HepG2 (cell line): ENCODE results near the gene NTM. TPM values are rescaled to one million over a fixed set of nuclear protein-coding genes. Genes with fewer than 3 reads are reported as not detected.

Experiments
- ATAC-seq: fragments of 200-7000 bp; cut with Tn5 transposase; 3 replicates; pipeline ENCODE4 v1.9.1; 2020; ENCODE audit warnings: mild to moderate bottlenecking, moderate library complexity
- BruUV-seq: library from RNA; stranded (reverse); fragments of 400-500 nt; replicated peaks from 2 replicates; lab custom pipeline; 2021; lab: Mats Ljungman, UMichigan
- CTCF ChIA-PET: fragments of 300-600 bp; formaldehyde crosslinking; extraction: SDS; loops from one replicate; lab custom pipeline; 2021; ENCODE audit warnings: low total read pairs, inconsistent platforms, low intra/inter-chr PET ratio; lab: Yijun Ruan, JAX
- POLR2A ChIA-PET: fragments of 350-600 bp; sonication (Branson Sonifier 250); formaldehyde crosslinking; loops from one replicate; lab custom pipeline; 2020; ENCODE audit warnings: antibody characterized with exemption, inconsistent platforms; lab: Yijun Ruan, JAX
- DNase-seq: peaks from one replicate; pipeline ENCODE4 v3.0.0-alpha.2; 2015; ENCODE audit warnings: low spot score
- FAIRE-seq: peaks from 3 replicates; lab custom pipeline; 2011; peaks lifted over from hg19 to GRCh38; lab: Jason Lieb, UNC
- H2AFZ ChIP-seq: one replicate; pipeline ENCODE4 v1.6.1; 2011; ENCODE audit warnings: low read length, inconsistent platforms
- H3K27ac ChIP-seq: fragments of 300-600 bp; 3 replicates; pipeline ENCODE4 v1.8.0; 2011; ENCODE audit warnings: mixed run types, mild to moderate bottlenecking, mixed read lengths, low read length, inconsistent platforms; ENCODE audit not compliant: insufficient read depth; ENCODE audit errors: extremely low read length
- H3K27me3 ChIP-seq, 2 experiments: fragments of 200-600 bp in 1 of 2; 2 replicates in 1 of 2; 3 replicates in 1 of 2; pipeline versions ENCODE4 v1.6.0 to v1.8.0; 2011; ENCODE audit warnings: low read length in 2 of 2, mild to moderate bottlenecking in 2 of 2, moderate library complexity in 2 of 2, inconsistent platforms in 1 of 2; ENCODE audit not compliant: insufficient read depth in 2 of 2, control insufficient read depth in 1 of 2
- H3K36me3 ChIP-seq, 2 experiments: fragments of 200-600 bp in 1 of 2; replicated peaks in 1 of 2; 2 replicates in 1 of 2; 3 replicates in 1 of 2; pipeline versions ENCODE4 v1.5.1 to v1.8.0; 2011; ENCODE audit warnings: low read length in 2 of 2, inconsistent platforms in 1 of 2; ENCODE audit not compliant: insufficient read depth in 2 of 2, control insufficient read depth in 1 of 2
- H3K4me1 ChIP-seq: 2 replicates; pipeline ENCODE4 v1.5.1; 2012; ENCODE audit warnings: low read length, inconsistent platforms; ENCODE audit not compliant: insufficient read depth
- H3K4me2 ChIP-seq: 2 replicates; pipeline ENCODE4 v1.6.0; 2011; ENCODE audit warnings: low read depth, low read length, inconsistent platforms
- H3K4me3 ChIP-seq, 3 experiments: fragments of 200-600 bp in 1 of 3; sonication (generic), shearing (Covaris generic) in 1 of 3; replicated peaks in 1 of 3; 2 replicates each; pipeline ENCODE4 v1.5.1; 2011 to 2016; ENCODE audit warnings: low read length in 3 of 3, inconsistent platforms in 2 of 3, low read depth in 2 of 3, mild to moderate bottlenecking in 2 of 3, control low read depth in 1 of 3, mixed read lengths in 1 of 3; ENCODE audit not compliant: insufficient read depth in 1 of 3
- H3K79me2 ChIP-seq: one replicate; pipeline ENCODE4 v1.6.1; 2011; ENCODE audit warnings: low read length, inconsistent platforms; ENCODE audit not compliant: insufficient read depth
- H3K9ac ChIP-seq: 2 replicates; pipeline ENCODE4 v1.6.0; 2011; ENCODE audit warnings: mild to moderate bottlenecking, low read depth, low read length, inconsistent platforms; ENCODE audit not compliant: insufficient read depth
- H3K9me3 ChIP-seq: 2 replicates; pipeline ENCODE4 v1.5.1; 2012; ENCODE audit warnings: mild to moderate bottlenecking, low read length
- H4K20me1 ChIP-seq: 2 replicates; pipeline ENCODE4 v1.6.0; 2011; ENCODE audit warnings: inconsistent platforms, mild to moderate bottlenecking, low read length, moderate library complexity; ENCODE audit not compliant: insufficient read depth
- CAMTA2 ChIP-seq: sonication (generic); formaldehyde crosslinking; IDR thresholded peaks from 2 replicates; pipeline ENCODE4 v1.4.0; 2020; ENCODE audit warnings: mild to moderate bottlenecking, missing genetic modification reagents, borderline replicate concordance
- NFATC3 ChIP-seq: sonication (generic); formaldehyde crosslinking; IDR thresholded peaks from 2 replicates; pipeline ENCODE4 v1.5.1; 2020; ENCODE audit warnings: mild to moderate bottlenecking, missing genetic modification reagents
- STAT5B ChIP-seq: sonication (generic); formaldehyde crosslinking; IDR thresholded peaks from 2 replicates; pipeline ENCODE4 v1.4.0; 2020; ENCODE audit warnings: missing genetic modification reagents
- TAF15 ChIP-seq: fragments of 200-400 bp; formaldehyde crosslinking; IDR thresholded peaks from one replicate; pipeline ENCODE4 v1.6.1; 2018; ENCODE audit warnings: mild to moderate bottlenecking, low read depth, low read length; ENCODE audit not compliant: poor library complexity, severe bottlenecking
- ZNF549 ChIP-seq: sonication (generic); formaldehyde crosslinking; IDR thresholded peaks from 2 replicates; pipeline ENCODE4 v1.5.0; 2020; ENCODE audit warnings: missing genetic modification reagents
- WGBS: methylation state at CpG from one replicate; pipeline ENCODE4 v1.1.6; 2017; ENCODE audit warnings: low lambda C conversion rate; 5-methylcytosine and 5-hydroxymethylcytosine counted together
- in situ Hi-C: cut with HindIII; loops from 2 replicates; pipeline ENCODE4 v1.10.0; 2017; ENCODE audit warnings: low pct_unique_long_range_greater_than_20kb; ENCODE audit not compliant: extremely low pct_ligation_motif_present
- intact Hi-C: fragments of 100-400 bp; cut with micrococcal nuclease; formaldehyde crosslinking; loops from one replicate; pipeline ENCODE4 v1.10.0; 2022; ENCODE audit not compliant: unreplicated experiment
- polyA plus RNA-seq, 8 experiments: library from polyadenylated mRNA; depleted of rRNA in 3 of 8; stranded (reverse) in 7 of 8; unstranded in 1 of 8; fragments of >200 nt; fragmentation: Illumina TruSeq in 4 of 8; extraction: Trizol in 4 of 8; gene quantifications; 2 replicates each; pipeline versions ENCODE4 v1.2.1 to v1.2.3, GENCODE V29; 2011 to 2016; ENCODE audit warnings: low read depth in 4 of 8, missing spikeins in 1 of 8, mixed read lengths in 1 of 8; ENCODE audit not compliant: insufficient read depth in 1 of 8
- total RNA-seq, 5 experiments: library from RNA; depleted of rRNA; stranded (reverse); fragments of >200 nt; fragmentation: Illumina TruSeq; extraction: Trizol; gene quantifications; 2 replicates each; pipeline ENCODE4 v1.2.3, GENCODE V29; 2016; ENCODE audit warnings: low read depth in 1 of 5
- TF ChIP-seq, protein P1 (sequence below), 2 experiments: sonication (generic) in 1 of 2; formaldehyde crosslinking in 1 of 2; IDR thresholded peaks; 2 replicates each; pipeline versions ENCODE4 v1.6.1 to v1.9.0; 2014 to 2022; ENCODE audit warnings: antibody characterized with exemption in 1 of 2, borderline replicate concordance in 1 of 2, inconsistent platforms in 1 of 2, low read depth in 1 of 2, missing genetic modification reagents in 1 of 2
- TF ChIP-seq, protein P2 (sequence below): sonication (generic); formaldehyde crosslinking; IDR thresholded peaks from 2 replicates; pipeline ENCODE4 v1.5.1; 2020; ENCODE audit warnings: mild to moderate bottlenecking, missing genetic modification reagents, moderate library complexity
- TF ChIP-seq, protein P3 (sequence below), 2 experiments: sonication (generic) in 1 of 2; formaldehyde crosslinking in 1 of 2; IDR thresholded peaks; 2 replicates each; pipeline versions ENCODE4 v1.4.0 to v1.6.1; 2016 to 2020; ENCODE audit warnings: borderline replicate concordance in 1 of 2, low read depth in 1 of 2, mild to moderate bottlenecking in 1 of 2, missing genetic modification reagents in 1 of 2

Gene NTM
- total and polyA plus RNA-seq, 2 of the 13 experiments (the other 11 are each of a cell fraction or from before 2014, with no cell fraction given), result not detected

DNA sequence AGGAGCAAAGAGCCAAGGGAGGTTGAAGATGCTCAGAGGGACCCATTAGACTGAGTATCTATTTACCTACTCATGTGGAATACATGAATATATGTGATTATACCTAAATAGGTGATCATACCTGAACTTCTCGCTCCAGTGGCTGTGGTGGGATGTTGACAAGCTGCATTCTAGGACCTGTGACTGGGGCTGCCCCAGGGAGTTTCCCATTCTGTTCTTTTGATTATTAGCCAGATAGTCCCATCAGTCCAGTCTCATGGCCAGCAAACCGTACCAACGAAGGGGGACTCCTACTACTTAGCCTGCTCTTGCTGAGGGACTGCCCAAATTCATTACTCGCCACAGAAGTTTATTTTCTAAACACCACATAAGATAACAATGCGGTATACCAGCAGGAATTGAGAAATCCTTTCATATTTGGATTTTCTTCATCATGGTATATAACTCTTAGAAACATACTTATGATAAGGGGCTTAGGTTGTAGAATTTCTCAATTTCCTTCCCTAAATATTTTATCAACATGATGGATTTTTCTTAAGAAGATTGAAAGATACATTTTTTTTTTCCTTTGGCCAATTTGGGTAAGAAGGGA, 273.9 kb downstream of the NTM start (continued):
- TF ChIP-seq, protein P1, sequence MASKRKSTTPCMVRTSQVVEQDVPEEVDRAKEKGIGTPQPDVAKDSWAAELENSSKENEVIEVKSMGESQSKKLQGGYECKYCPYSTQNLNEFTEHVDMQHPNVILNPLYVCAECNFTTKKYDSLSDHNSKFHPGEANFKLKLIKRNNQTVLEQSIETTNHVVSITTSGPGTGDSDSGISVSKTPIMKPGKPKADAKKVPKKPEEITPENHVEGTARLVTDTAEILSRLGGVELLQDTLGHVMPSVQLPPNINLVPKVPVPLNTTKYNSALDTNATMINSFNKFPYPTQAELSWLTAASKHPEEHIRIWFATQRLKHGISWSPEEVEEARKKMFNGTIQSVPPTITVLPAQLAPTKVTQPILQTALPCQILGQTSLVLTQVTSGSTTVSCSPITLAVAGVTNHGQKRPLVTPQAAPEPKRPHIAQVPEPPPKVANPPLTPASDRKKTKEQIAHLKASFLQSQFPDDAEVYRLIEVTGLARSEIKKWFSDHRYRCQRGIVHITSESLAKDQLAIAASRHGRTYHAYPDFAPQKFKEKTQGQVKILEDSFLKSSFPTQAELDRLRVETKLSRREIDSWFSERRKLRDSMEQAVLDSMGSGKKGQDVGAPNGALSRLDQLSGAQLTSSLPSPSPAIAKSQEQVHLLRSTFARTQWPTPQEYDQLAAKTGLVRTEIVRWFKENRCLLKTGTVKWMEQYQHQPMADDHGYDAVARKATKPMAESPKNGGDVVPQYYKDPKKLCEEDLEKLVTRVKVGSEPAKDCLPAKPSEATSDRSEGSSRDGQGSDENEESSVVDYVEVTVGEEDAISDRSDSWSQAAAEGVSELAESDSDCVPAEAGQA (IDR thresholded peaks at IDR 0.05; ENCODE audit: low read depth), result no peak
- TF ChIP-seq, protein P1 (CRISPR knock-in tag; IDR thresholded peaks at IDR 0.05; ENCODE audit: borderline replicate concordance), result no peak
- TF ChIP-seq ZNF549 (CRISPR knock-in tag) (no peak), NFATC3 (CRISPR knock-in tag) (no peak)

DNA sequence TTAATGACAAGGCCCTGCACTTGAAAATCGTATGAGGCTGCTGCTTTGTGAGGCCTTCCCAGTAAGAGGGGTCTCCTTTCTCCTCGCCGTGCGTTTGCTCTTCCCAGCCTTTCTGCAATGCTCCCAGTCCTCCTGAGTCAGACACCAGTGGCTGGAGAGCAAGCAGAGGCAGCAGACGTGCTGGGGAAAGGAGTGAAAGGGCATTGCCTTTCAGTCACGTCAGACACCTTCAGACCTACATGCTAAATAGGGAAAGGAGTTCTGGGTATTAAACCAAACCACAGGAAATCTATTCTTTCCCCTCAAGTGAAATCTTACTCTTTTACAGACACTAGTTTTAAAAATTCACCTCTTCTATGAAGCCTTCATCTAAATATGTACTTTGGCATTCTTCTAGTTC, 274.8 kb downstream of the NTM start:
- Histone ChIP-seq H3K4me3 (no peak overlapping the region), H3K4me1 (no peaks in the 10 kb centered on the region), H3K27ac (no peak overlapping the region), H3K27me3 (peaks cover 1 to 27% of the 10 kb centered on the region in 2 experiments; a peak in 3 of 5 replicates), H3K9ac (no peak overlapping the region), H2AFZ (no peak overlapping the region), H3K4me2 (no peak overlapping the region), H4K20me1 (no peaks in the 10 kb centered on the region), H3K9me3 (no peaks in the 10 kb centered on the region), H3K36me3 (no peaks in the 10 kb centered on the region), H3K79me2 (no peaks in the 10 kb centered on the region)
- WGBS, result 2% methylated on average over 6 of the region's 6 CpGs
- in situ Hi-C loops (no loop called here), intact Hi-C loops (no loop called here)
- no peak for FAIRE-seq
- ATAC-seq, result no peak
- BruUV-seq, result no TSS peak
- TF ChIP-seq CAMTA2 (CRISPR knock-in tag) (no peak), TAF15 (no peak), STAT5B (CRISPR knock-in tag) (no peak)
- TF ChIP-seq, protein P2, sequence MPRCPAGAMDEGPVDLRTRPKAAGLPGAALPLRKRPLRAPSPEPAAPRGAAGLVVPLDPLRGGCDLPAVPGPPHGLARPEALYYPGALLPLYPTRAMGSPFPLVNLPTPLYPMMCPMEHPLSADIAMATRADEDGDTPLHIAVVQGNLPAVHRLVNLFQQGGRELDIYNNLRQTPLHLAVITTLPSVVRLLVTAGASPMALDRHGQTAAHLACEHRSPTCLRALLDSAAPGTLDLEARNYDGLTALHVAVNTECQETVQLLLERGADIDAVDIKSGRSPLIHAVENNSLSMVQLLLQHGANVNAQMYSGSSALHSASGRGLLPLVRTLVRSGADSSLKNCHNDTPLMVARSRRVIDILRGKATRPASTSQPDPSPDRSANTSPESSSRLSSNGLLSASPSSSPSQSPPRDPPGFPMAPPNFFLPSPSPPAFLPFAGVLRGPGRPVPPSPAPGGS (CRISPR knock-in tag), result no peak
- TF ChIP-seq, protein P3, sequence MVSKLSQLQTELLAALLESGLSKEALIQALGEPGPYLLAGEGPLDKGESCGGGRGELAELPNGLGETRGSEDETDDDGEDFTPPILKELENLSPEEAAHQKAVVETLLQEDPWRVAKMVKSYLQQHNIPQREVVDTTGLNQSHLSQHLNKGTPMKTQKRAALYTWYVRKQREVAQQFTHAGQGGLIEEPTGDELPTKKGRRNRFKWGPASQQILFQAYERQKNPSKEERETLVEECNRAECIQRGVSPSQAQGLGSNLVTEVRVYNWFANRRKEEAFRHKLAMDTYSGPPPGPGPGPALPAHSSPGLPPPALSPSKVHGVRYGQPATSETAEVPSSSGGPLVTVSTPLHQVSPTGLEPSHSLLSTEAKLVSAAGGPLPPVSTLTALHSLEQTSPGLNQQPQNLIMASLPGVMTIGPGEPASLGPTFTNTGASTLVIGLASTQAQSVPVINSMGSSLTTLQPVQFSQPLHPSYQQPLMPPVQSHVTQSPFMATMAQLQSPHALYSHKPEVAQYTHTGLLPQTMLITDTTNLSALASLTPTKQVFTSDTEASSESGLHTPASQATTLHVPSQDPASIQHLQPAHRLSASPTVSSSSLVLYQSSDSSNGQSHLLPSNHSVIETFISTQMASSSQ (IDR thresholded peaks at IDR 0.05; ENCODE audit: low read depth), result no peak
- TF ChIP-seq, protein P3 (CRISPR knock-in tag; IDR thresholded peaks at IDR 0.05; ENCODE audit: borderline replicate concordance), result no peak
- CTCF ChIA-PET, result no interaction called here
- no peak for DNase-seq
- POLR2A ChIA-PET, result no interaction called here
